HCT116 (cell line): Measurements from ENCODE around the gene NPTX1. TPM values are rescaled to one million over a fixed set of nuclear protein-coding genes. Genes with fewer than 3 reads are reported as not detected.

Experiments
- ATAC-seq: fragments of 200-7000 bp; cut with Tn5 transposase; 2 replicates; pipeline ENCODE4 v1.9.1; 2020; ENCODE audit warnings: mild to moderate bottlenecking, moderate library complexity
- BruUV-seq: library from RNA; stranded (reverse); fragments of 400-500 nt; replicated peaks from 2 replicates; lab custom pipeline; 2021; lab: Mats Ljungman, UMichigan
- CTCF ChIA-PET: fragments of 300-600 bp; sonication (Branson Sonifier 250); formaldehyde crosslinking; loops from one replicate; lab custom pipeline; 2021; ENCODE audit warnings: antibody characterized with exemption; lab: Charles Lee
- POLR2A ChIA-PET: fragments of 300-600, 350-600 bp; sonication (Branson Sonifier 250); formaldehyde crosslinking; loops from one replicate; lab custom pipeline; 2021; ENCODE audit warnings: antibody characterized with exemption; lab: Charles Lee
- RAD21 ChIA-PET, 2 experiments: fragments of 300-600 bp; sonication (Branson Sonifier 250); formaldehyde crosslinking; loops; one replicate each; lab custom pipeline; 2023; ENCODE audit warnings: low total read pairs in 2 of 2; ENCODE audit not compliant: uncharacterized antibody in 2 of 2, unreplicated experiment in 2 of 2, low non-redundant PET in 1 of 2; lab: Charles Lee
- DNase-seq: peaks from one replicate; pipeline ENCODE4 v3.0.0-alpha.2; 2010; ENCODE audit warnings: low read depth, low spot score
- H2AFZ ChIP-seq: fragments of 200-600 bp; shearing (Covaris generic), sonication (generic); 2 replicates; pipeline ENCODE4 v1.6.1; 2017; ENCODE audit warnings: low read depth, mixed run types, mixed read lengths, antibody characterized with exemption, low read length; ENCODE audit not compliant: poor library complexity, severe bottlenecking
- H3K27ac ChIP-seq: 2 replicates; pipeline ENCODE4 v1.5.1; 2012; ENCODE audit warnings: low read depth, low read length
- H3K27me3 ChIP-seq: fragments of 200-600 bp; sonication (generic); 2 replicates; pipeline ENCODE4 v1.6.1; 2016; ENCODE audit warnings: mixed run types, low read length, mixed read lengths; ENCODE audit not compliant: insufficient read depth
- H3K36me3 ChIP-seq, 2 experiments: fragments of 200-500 bp in 1 of 2; fragments of 200-600 bp in 1 of 2; sonication (Bioruptor generic) in 1 of 2; sonication (generic) in 1 of 2; 2 replicates each; pipeline versions ENCODE4 v1.5.1 to v1.6.1; 2014 to 2016; ENCODE audit warnings: low read length in 2 of 2, inconsistent platforms in 1 of 2, mixed read lengths in 1 of 2, mixed run types in 1 of 2; ENCODE audit not compliant: insufficient read depth in 2 of 2, control insufficient read depth in 1 of 2
- H3K4me1 ChIP-seq, 2 experiments: fragments of 200-600 bp in 1 of 2; sonication (generic) in 1 of 2; 2 replicates each; pipeline versions ENCODE4 v1.5.1 to v1.6.1; 2012 to 2017; ENCODE audit warnings: low read length in 2 of 2, inconsistent platforms in 1 of 2, mild to moderate bottlenecking in 1 of 2, mixed read lengths in 1 of 2, mixed run types in 1 of 2, moderate library complexity in 1 of 2; ENCODE audit not compliant: insufficient read depth in 2 of 2, control insufficient read depth in 1 of 2
- H3K4me2 ChIP-seq: fragments of 200-600 bp; sonication (generic); 2 replicates; pipeline ENCODE4 v1.6.1; 2017; ENCODE audit warnings: mixed run types, low read length, mixed read lengths
- H3K4me3 ChIP-seq, 2 experiments: fragments of 200-600 bp in 1 of 2; sonication (generic) in 1 of 2; replicated peaks in 1 of 2; 2 replicates each; pipeline ENCODE4 v1.5.1; 2011 to 2016; ENCODE audit warnings: low read length in 2 of 2, control low read depth in 1 of 2, low read depth in 1 of 2, mild to moderate bottlenecking in 1 of 2, mixed read lengths in 1 of 2, mixed run types in 1 of 2
- H3K79me2 ChIP-seq: fragments of 200-600 bp; sonication (generic); 2 replicates; pipeline ENCODE4 v1.6.1; 2017; ENCODE audit warnings: mild to moderate bottlenecking, mixed run types, low read length, moderate library complexity, mixed read lengths; ENCODE audit not compliant: insufficient read depth
- H3K9ac ChIP-seq: fragments of 200-600 bp; sonication (generic); 2 replicates; pipeline ENCODE4 v1.6.1; 2016; ENCODE audit warnings: low read length, mixed read lengths
- H3K9me2 ChIP-seq: fragments of 200-600 bp; sonication (generic), shearing (Covaris generic); 2 replicates; pipeline ENCODE4 v1.6.1; 2017; ENCODE audit warnings: mixed run types, mild to moderate bottlenecking, moderate library complexity; ENCODE audit not compliant: insufficient read depth
- H3K9me3 ChIP-seq, 2 experiments: fragments of 200-500 bp in 1 of 2; fragments of 200-600 bp in 1 of 2; sonication (Bioruptor generic) in 1 of 2; sonication (generic) in 1 of 2; 2 replicates each; pipeline ENCODE4 v1.6.1; 2014 to 2017; ENCODE audit warnings: low read length in 2 of 2, mixed read lengths in 2 of 2, inconsistent platforms in 1 of 2, low read depth in 1 of 2, mild to moderate bottlenecking in 1 of 2, mixed run types in 1 of 2, moderate library complexity in 1 of 2; ENCODE audit not compliant: control insufficient read depth in 1 of 2, insufficient read depth in 1 of 2
- H4K20me1 ChIP-seq: fragments of 200-600 bp; sonication (generic), shearing (Covaris generic); 2 replicates; pipeline ENCODE4 v1.6.1; 2017; ENCODE audit warnings: mixed run types, mild to moderate bottlenecking, moderate library complexity; ENCODE audit not compliant: insufficient read depth
- CBX3 ChIP-seq: IDR thresholded peaks from 2 replicates; pipeline ENCODE4 v1.6.1; 2012; ENCODE audit warnings: low read depth
- CEBPB ChIP-seq: IDR thresholded peaks from 2 replicates; pipeline ENCODE4 v1.6.1; 2012; ENCODE audit warnings: low read depth
- ELF1 ChIP-seq: IDR thresholded peaks from 2 replicates; pipeline ENCODE4 v1.6.1; 2012; ENCODE audit warnings: low read depth, borderline replicate concordance
- EZH2 ChIP-seq: fragments of 200-600 bp; sonication (generic); IDR thresholded peaks from 2 replicates; pipeline ENCODE4 v1.6.1; 2017; ENCODE audit warnings: antibody characterized with exemption, mixed run types
- POLR2A ChIP-seq: IDR thresholded peaks from 2 replicates; pipeline ENCODE4 v1.7.0; 2011; ENCODE audit warnings: borderline replicate concordance; ENCODE audit not compliant: insufficient read depth, insufficient read length; ENCODE audit errors: extremely low read depth
- POLR2AphosphoS5 ChIP-seq: IDR thresholded peaks from 2 replicates; pipeline ENCODE4 v1.6.1; 2011; ENCODE audit warnings: mild to moderate bottlenecking, low read depth, low read length, moderate library complexity
- RAD21 ChIP-seq: IDR thresholded peaks from 2 replicates; pipeline ENCODE4 v1.6.1; 2012; ENCODE audit warnings: low read depth, mild to moderate bottlenecking
- SP1 ChIP-seq: IDR thresholded peaks from 2 replicates; pipeline ENCODE4 v1.6.1; 2012; ENCODE audit warnings: low read depth
- SRF ChIP-seq: IDR thresholded peaks from 2 replicates; pipeline ENCODE4 v1.6.1; 2012; ENCODE audit warnings: low read depth
- TCF7L2 ChIP-seq: IDR thresholded peaks from 2 replicates; pipeline ENCODE4 v1.7.0; 2011; ENCODE audit warnings: borderline replicate concordance, inconsistent platforms; ENCODE audit not compliant: insufficient read depth, insufficient read length; ENCODE audit errors: extremely low read depth
- ZFX ChIP-seq: fragments of 450-650 bp; IDR thresholded peaks from 2 replicates; pipeline ENCODE4 v1.6.1; 2017
- intact Hi-C: fragments of 100-400 bp; cut with micrococcal nuclease; formaldehyde crosslinking; loops from 2 replicates; pipeline ENCODE4 v1.10.0; 2022
- total RNA-seq: library from RNA; stranded (reverse); gene quantifications from one replicate; pipeline ENCODE4 v1.2.1, GENCODE V29; 2021; ENCODE audit not compliant: unreplicated experiment
- TF ChIP-seq, protein P1 (sequence below): IDR thresholded peaks from 2 replicates; pipeline ENCODE4 v1.6.1; 2012; ENCODE audit warnings: low read depth
- TF ChIP-seq, protein P2 (sequence below): IDR thresholded peaks from 2 replicates; pipeline ENCODE4 v1.6.1; 2011; ENCODE audit warnings: mild to moderate bottlenecking, low read length, moderate library complexity; ENCODE audit not compliant: insufficient replicate concordance; ENCODE audit errors: extremely low read depth
- TF ChIP-seq, protein P3 (sequence below): IDR thresholded peaks from 2 replicates; pipeline ENCODE4 v1.6.1; 2012

Gene NPTX1
- total RNA-seq, 1 experiment from 2014 or later, result 0.15 TPM

DNA sequence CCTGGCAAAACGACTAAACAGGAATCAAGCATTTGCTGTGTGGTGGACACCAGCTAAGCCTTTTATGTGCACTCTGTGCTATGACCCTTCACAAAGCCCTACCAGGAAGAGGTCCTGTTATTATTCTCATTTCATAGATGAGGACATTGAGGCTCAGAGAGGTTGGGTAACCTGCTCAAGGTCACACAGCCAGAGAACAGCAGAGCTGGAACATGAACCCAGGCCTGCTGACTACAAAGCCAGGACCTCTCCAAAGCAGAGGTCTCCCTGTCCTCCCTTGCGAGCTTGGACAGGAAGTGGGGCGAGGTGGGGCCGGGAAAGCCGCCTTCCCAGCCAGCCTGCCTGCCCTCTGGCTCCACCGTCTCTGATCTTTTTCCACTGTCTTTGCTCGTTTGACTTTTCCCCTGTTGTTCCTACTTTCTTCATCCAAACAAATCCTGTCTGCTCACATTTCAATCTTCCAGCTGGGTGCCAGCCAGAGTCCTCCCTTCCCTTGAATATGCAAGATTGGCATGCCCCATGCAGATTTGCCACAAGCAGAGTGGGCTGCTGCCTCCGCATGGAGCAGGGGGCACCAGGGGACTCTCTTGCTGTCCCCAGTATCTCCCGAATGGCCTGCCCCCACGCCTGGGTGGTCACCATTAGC, 44.5 kb upstream of the NPTX1 start:
- Histone ChIP-seq H3K79me2 (no peaks in the 10 kb centered on the region), H3K9ac (no peak overlapping the region), H2AFZ (no peak overlapping the region), H3K9me2 (no peaks in the 10 kb centered on the region), H3K4me1 (no peaks in the 10 kb centered on the region), H3K36me3 (no peaks in the 10 kb centered on the region), H3K27ac (no peak overlapping the region), H3K27me3 (no peaks in the 10 kb centered on the region), H3K9me3 (peaks cover 0 to 6% of the 10 kb centered on the region in 2 experiments; a peak in 1 of 4 replicates), H4K20me1 (no peaks in the 10 kb centered on the region), H3K4me3 (no peak overlapping the region), H3K4me2 (no peak overlapping the region)
- DNase-seq (no peak), ATAC-seq (no peak)
- ChIA-PET CTCF (no interaction called here), RAD21 (no interaction called here), POLR2A (no interaction called here)
- TF ChIP-seq, protein P1, sequence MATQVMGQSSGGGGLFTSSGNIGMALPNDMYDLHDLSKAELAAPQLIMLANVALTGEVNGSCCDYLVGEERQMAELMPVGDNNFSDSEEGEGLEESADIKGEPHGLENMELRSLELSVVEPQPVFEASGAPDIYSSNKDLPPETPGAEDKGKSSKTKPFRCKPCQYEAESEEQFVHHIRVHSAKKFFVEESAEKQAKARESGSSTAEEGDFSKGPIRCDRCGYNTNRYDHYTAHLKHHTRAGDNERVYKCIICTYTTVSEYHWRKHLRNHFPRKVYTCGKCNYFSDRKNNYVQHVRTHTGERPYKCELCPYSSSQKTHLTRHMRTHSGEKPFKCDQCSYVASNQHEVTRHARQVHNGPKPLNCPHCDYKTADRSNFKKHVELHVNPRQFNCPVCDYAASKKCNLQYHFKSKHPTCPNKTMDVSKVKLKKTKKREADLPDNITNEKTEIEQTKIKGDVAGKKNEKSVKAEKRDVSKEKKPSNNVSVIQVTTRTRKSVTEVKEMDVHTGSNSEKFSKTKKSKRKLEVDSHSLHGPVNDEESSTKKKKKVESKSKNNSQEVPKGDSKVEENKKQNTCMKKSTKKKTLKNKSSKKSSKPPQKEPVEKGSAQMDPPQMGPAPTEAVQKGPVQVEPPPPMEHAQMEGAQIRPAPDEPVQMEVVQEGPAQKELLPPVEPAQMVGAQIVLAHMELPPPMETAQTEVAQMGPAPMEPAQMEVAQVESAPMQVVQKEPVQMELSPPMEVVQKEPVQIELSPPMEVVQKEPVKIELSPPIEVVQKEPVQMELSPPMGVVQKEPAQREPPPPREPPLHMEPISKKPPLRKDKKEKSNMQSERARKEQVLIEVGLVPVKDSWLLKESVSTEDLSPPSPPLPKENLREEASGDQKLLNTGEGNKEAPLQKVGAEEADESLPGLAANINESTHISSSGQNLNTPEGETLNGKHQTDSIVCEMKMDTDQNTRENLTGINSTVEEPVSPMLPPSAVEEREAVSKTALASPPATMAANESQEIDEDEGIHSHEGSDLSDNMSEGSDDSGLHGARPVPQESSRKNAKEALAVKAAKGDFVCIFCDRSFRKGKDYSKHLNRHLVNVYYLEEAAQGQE, result no peak
- TF ChIP-seq ZFX (no peak), CBX3 (no peak), ELF1 (no peak), POLR2A (no peak), EZH2 (no peak), CEBPB (no peak), RAD21 (no peak), SP1 (no peak), SRF (no peak), TCF7L2 (no peak), POLR2AphosphoS5 (no peak)
- TF ChIP-seq, protein P2, sequence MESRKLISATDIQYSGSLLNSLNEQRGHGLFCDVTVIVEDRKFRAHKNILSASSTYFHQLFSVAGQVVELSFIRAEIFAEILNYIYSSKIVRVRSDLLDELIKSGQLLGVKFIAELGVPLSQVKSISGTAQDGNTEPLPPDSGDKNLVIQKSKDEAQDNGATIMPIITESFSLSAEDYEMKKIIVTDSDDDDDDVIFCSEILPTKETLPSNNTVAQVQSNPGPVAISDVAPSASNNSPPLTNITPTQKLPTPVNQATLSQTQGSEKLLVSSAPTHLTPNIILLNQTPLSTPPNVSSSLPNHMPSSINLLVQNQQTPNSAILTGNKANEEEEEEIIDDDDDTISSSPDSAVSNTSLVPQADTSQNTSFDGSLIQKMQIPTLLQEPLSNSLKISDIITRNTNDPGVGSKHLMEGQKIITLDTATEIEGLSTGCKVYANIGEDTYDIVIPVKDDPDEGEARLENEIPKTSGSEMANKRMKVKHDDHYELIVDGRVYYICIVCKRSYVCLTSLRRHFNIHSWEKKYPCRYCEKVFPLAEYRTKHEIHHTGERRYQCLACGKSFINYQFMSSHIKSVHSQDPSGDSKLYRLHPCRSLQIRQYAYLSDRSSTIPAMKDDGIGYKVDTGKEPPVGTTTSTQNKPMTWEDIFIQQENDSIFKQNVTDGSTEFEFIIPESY, result no peak
- TF ChIP-seq, protein P3, sequence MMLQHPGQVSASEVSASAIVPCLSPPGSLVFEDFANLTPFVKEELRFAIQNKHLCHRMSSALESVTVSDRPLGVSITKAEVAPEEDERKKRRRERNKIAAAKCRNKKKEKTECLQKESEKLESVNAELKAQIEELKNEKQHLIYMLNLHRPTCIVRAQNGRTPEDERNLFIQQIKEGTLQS, result no peak
- intact Hi-C loops, result no loop called here
- no TSS peak for BruUV-seq
